ENCODE measurements around the gene MRLN.

DNA sequence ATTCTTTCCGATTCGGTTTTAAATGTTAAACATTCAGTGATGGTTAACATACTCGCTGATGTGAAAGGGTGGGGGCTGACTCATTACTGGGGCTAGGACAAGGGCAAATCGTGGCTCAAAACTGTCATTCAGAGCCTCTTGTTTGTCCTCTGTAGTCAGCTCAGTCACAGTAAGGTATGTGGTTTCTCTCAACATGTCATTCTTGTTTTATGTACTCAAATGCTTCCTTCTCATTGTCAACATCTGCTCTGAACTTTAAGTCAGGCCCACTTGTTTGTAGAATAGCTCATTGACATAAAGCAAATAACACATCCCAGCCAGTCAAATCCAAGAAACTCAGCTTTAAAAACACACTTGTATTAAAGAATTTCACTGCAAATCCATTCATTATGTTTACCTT lies 50.9 kb downstream of the MRLN start:
- TF ChIP-seq, protein P1, sequence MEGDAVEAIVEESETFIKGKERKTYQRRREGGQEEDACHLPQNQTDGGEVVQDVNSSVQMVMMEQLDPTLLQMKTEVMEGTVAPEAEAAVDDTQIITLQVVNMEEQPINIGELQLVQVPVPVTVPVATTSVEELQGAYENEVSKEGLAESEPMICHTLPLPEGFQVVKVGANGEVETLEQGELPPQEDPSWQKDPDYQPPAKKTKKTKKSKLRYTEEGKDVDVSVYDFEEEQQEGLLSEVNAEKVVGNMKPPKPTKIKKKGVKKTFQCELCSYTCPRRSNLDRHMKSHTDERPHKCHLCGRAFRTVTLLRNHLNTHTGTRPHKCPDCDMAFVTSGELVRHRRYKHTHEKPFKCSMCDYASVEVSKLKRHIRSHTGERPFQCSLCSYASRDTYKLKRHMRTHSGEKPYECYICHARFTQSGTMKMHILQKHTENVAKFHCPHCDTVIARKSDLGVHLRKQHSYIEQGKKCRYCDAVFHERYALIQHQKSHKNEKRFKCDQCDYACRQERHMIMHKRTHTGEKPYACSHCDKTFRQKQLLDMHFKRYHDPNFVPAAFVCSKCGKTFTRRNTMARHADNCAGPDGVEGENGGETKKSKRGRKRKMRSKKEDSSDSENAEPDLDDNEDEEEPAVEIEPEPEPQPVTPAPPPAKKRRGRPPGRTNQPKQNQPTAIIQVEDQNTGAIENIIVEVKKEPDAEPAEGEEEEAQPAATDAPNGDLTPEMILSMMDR (conservative IDR thresholded peaks at IDR 0.05; ENCODE audit: low read depth, low read length): no peak
- TF ChIP-seq EZH2 (IDR thresholded peaks at IDR 0.05; ENCODE audit: borderline replicate concordance, low read depth, low read length, poor library complexity, severe bottlenecking): no peak

Data from A673 (cell line).